Right lobe of liver (tissue), 6 donors: Measurements from ENCODE around the gene TNFRSF4. TPM values are rescaled to one million over a fixed set of nuclear protein-coding genes. Genes with fewer than 3 reads are reported as not detected.

Experiments used
- ATAC-seq, 4 donors: fragments of 200-7000 bp; cut with Tn5 transposase; one replicate each; pipeline ENCODE4 v1.9.1; 2020; ENCODE audit warnings: mild to moderate bottlenecking in 4 of 4, moderate library complexity in 4 of 4
- DNase-seq, 3 donors: peaks; one replicate each; pipeline ENCODE4 v3.0.0-alpha.2; 2020
- H3K27ac ChIP-seq, 3 donors: fragments of 200-600 bp; one replicate each; pipeline ENCODE4 v1.8.0; 2022
- H3K27me3 ChIP-seq, 2 donors: fragments of 200-600 bp; one replicate each; pipeline ENCODE4 v1.8.0; 2022
- H3K36me3 ChIP-seq, 4 donors: fragments of 200-600 bp; sonication (generic) in 1 of 4; one replicate each; pipeline versions ENCODE4 v1.5.1 to v1.8.0; 2017 to 2022; ENCODE audit warnings: control low read depth in 1 of 4
- H3K4me1 ChIP-seq, 4 donors: fragments of 200-600 bp; sonication (generic) in 1 of 4; one replicate each; pipeline versions ENCODE4 v1.5.1 to v1.8.0; 2017 to 2022; ENCODE audit warnings: control low read depth in 1 of 4
- H3K4me3 ChIP-seq, 3 donors: fragments of 200-600 bp; one replicate each; pipeline ENCODE4 v1.8.0; 2022
- H3K9me3 ChIP-seq, 4 donors: fragments of 200-600 bp; sonication (generic) in 1 of 4; one replicate each; pipeline versions ENCODE4 v1.5.1 to v1.8.0; 2017 to 2022; ENCODE audit warnings: control low read depth in 1 of 4
- POLR2A ChIP-seq: fragments of 450-650 bp; IDR thresholded peaks from one replicate; pipeline ENCODE4 v1.6.1; 2017; ENCODE audit warnings: antibody characterized with exemption, mild to moderate bottlenecking
- WGBS: methylation state at CpG from one replicate; pipeline ENCODE4 v1.1.6; 2018; ENCODE audit warnings: low coverage, low lambda C conversion rate; ENCODE audit not compliant: insufficient coverage; ENCODE audit errors: missing lambda C conversion rate; 5-methylcytosine and 5-hydroxymethylcytosine counted together
- intact Hi-C, 2 donors: fragments of 100-400 bp; cut with DNase I; formaldehyde crosslinking; loops; one replicate each; pipeline versions ENCODE4 v1.11.2 to v1.14.1; 2022
- total RNA-seq, 6 experiments: library from RNA; depleted of rRNA in 2 of 6; stranded (reverse); fragments of >200 nt in 2 of 6; fragmentation: NEBNext Ultra II Directional in 3 of 6; extraction: Animal tissue kit (Norgen Biotek cat#: 25700) in 3 of 6; gene quantifications; one replicate each; pipeline versions ENCODE4 v1.1.0 to v1.2.4, GENCODE V29; 2016 to 2023
- TF ChIP-seq, protein P1 (sequence below), 4 donors: fragments of 200-600 bp in 3 of 4; fragments of 450-650 bp in 1 of 4; IDR thresholded peaks; one replicate each; pipeline versions ENCODE4 v1.5.1 to v1.8.0; 2016 to 2022; ENCODE audit warnings: antibody characterized with exemption in 4 of 4, mild to moderate bottlenecking in 2 of 4
- donor health status: DM: no; HTN: yes; CAD: no.
- donor health status: DM: no; HTN: no; CAD: no.
- donor health status: DM: no; HTN: no; CAD: no.
- donor health status: DM: no; HTN: yes; CAD: no.
- donor health status: DM: no; HTN: yes; CAD: no.

The TNFRSF4 gene
- total RNA-seq, 6 experiments from 2014 or later = 0.20 to 0.99 (median 0.28) TPM; not detected in 2

GRCh38 chr1:1238702-1239178 is 24.8 kb upstream of the TNFRSF4 start:
- no peaks in the 10 kb centered on the region for H3K9me3 ChIP-seq
- H3K27me3 ChIP-seq = no peaks in the 10 kb centered on the region
- intact Hi-C loops = no loop called here
- DNase-seq (no peak), ATAC-seq (no peak)
- no peaks in the 10 kb centered on the region for H3K36me3 ChIP-seq
- no peak for TF ChIP-seq POLR2A
- TF ChIP-seq, protein P1, sequence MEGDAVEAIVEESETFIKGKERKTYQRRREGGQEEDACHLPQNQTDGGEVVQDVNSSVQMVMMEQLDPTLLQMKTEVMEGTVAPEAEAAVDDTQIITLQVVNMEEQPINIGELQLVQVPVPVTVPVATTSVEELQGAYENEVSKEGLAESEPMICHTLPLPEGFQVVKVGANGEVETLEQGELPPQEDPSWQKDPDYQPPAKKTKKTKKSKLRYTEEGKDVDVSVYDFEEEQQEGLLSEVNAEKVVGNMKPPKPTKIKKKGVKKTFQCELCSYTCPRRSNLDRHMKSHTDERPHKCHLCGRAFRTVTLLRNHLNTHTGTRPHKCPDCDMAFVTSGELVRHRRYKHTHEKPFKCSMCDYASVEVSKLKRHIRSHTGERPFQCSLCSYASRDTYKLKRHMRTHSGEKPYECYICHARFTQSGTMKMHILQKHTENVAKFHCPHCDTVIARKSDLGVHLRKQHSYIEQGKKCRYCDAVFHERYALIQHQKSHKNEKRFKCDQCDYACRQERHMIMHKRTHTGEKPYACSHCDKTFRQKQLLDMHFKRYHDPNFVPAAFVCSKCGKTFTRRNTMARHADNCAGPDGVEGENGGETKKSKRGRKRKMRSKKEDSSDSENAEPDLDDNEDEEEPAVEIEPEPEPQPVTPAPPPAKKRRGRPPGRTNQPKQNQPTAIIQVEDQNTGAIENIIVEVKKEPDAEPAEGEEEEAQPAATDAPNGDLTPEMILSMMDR (IDR thresholded peaks at IDR 0.05) = no peak
- no peak overlapping the region for H3K27ac ChIP-seq
- no CpG with 5 or more reads among the region's 19 CpGs for whole genome bisulfite sequencing
- H3K4me3 ChIP-seq = no peak overlapping the region
- peaks cover 0 to 22% (median 0%) of the 10 kb centered on the region in 4 donors for H3K4me1 ChIP-seq

DNA sequence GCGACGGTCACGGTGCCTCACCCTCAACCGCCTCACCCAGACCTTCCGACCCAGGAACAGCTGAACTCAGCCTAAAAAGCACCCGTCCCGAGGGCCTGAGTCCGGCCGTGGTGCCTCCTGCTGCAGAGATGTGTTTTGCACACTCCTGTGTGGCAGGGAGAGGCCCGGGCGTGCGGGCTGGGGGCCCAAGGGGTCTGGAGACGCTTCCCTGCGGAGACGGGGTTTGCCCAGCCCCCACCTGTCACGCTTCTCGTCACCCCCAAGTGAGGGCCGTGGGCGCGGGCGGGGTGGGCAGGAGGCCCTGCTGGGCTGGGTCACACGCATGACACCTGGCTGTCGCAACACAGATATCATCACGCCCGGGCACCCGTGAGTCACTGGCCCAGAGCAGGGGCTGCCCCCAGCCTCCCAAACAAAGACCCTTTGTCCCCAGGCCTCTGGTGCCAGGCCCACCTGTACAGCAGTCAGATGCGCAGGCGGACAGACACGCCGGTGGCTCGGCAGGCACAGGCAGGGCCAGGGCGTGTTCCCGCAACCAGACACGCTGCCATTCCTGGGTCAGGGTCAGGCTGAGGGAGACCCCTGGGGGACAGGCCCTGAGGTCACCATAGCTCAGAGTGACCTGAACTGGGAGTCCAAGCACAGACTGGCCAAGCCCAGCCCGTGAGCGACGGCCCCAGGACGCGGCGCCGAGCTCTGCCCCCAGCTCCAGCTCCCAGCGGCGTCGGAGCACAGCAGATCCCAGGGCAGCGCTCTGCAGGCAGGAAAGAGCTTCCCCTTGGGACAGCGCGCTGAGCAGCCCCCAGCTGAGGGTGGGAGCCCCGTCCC is 24.1 kb upstream of the TNFRSF4 start:
- no peak overlapping the region for H3K27ac ChIP-seq
- no peaks in the 10 kb centered on the region for H3K27me3 ChIP-seq
- no peaks in the 10 kb centered on the region for H3K36me3 ChIP-seq
- H3K4me3 ChIP-seq = no peak overlapping the region
- intact Hi-C loops = no loop called here
- H3K9me3 ChIP-seq = no peaks in the 10 kb centered on the region
- no peak for TF ChIP-seq POLR2A
- TF ChIP-seq, protein P1 (IDR thresholded peaks at IDR 0.05) = no peak
- DNase-seq (peak in 1 of 3 donors; percentile 55), ATAC-seq (peak in 2 of 4 donors; percentile 1 to 36)
- WGBS = 20% methylated on average over 3 of the region's 48 CpGs
- peaks cover 0 to 28% (median 0%) of the 10 kb centered on the region in 4 donors for H3K4me1 ChIP-seq

DNA sequence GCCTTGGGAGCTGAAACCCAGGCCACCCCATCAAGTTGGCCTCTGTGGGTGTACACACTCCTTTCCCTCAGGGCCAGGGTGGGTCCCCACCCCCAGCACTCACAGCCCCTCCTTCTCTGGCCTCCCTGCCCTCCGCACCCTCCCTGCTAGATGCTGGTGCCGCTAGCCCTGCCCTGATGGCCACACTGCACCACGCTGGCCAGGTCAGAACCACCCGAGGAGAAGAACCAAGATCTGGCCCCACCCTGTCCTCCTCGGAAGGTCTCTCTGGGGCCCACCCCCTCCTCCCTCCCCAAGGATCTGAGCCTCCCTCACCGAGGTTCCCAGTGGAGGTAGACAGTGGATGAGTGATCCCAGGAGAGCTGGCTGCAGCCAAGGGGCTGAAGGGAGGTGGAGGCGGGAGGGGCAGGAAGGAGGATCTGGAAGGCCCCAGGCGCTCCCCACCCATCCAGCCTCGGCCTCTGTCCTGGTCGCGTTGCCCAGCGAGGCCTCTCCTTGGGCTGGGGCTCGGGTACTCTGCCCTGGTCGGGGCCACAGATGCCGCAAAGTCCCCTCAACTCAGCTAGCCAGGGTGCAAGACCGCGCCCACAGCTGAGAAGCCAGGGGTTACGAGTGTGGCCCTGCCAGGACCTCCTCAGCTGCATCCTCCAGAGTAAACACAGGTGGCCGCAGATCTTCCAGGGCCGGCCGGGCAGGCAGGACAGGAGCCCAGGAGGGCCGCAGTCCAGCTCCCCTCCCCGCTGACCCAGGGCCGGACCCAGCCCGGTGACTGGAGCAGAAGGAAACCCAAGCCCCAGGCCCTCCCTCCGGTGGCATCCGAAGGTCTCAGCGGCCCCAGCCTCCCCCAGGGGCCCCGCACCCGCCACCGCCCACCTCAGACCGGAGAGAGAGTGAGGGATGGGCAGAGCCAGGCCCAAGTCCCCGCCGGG is 23.3 kb upstream of the TNFRSF4 start:
- intact Hi-C loops = no loop called here
- H3K9me3 ChIP-seq = no peaks in the 10 kb centered on the region
- no peak overlapping the region for H3K27ac ChIP-seq
- ATAC-seq (peak in 3 of 4 donors; percentile 23 to 64 (median 31)), DNase-seq (no peak)
- peaks cover 0 to 34% (median 0%) of the 10 kb centered on the region in 4 donors for H3K4me1 ChIP-seq
- H3K27me3 ChIP-seq = no peaks in the 10 kb centered on the region
- no peak for TF ChIP-seq POLR2A
- TF ChIP-seq, protein P1 (IDR thresholded peaks at IDR 0.05) = no peak
- H3K4me3 ChIP-seq = no peak overlapping the region
- no peaks in the 10 kb centered on the region for H3K36me3 ChIP-seq
- WGBS = 40% methylated on average over 1 of the region's 34 CpGs

GRCh38 chr1:1236176-1236763 is 22.3 kb upstream of the TNFRSF4 start:
- Histone ChIP-seq H3K9me3 (no peaks in the 10 kb centered on the region), H3K4me1 (peaks cover 0 to 34% (median 0%) of the 10 kb centered on the region in 4 donors), H3K36me3 (no peaks in the 10 kb centered on the region), H3K27me3 (no peaks in the 10 kb centered on the region), H3K27ac (no peak overlapping the region), H3K4me3 (no peak overlapping the region)
- no peak for TF ChIP-seq POLR2A
- TF ChIP-seq, protein P1 (IDR thresholded peaks at IDR 0.05) = no peak
- no peak for ATAC-seq
- intact Hi-C loops = no loop called here
- no peak for DNase-seq
- 80% methylated on average over 1 of the region's 22 CpGs for WGBS
